LNCAP (cell line): Measurements from ENCODE around the gene FNDC8.

Experiments used
- TF ChIP-seq, protein P1 (sequence below): fragments of 450-650 bp; IDR thresholded peaks from 2 replicates; pipeline ENCODE4 v1.5.1; 2017; ENCODE audit warnings: mild to moderate bottlenecking

FNDC8 gene

DNA sequence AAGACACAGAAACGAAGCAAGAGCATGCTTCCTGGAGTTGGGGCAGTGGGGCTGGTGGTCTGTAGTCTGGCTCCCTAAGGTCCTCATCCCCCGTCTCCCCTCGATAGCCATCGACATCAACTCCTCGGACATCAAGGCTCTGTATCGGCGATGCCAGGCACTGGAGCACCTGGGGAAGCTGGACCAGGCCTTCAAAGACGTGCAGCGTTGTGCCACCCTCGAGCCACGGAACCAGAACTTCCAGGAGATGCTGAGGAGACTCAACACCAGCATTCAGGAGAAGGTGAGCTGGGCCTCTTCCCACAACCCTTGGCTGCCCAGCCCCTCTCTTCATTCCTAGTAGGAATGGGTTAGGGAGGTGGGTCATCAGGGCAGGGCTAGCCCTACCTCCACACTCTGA lies 28.5 kb downstream of the FNDC8 start:
- TF ChIP-seq, protein P1, sequence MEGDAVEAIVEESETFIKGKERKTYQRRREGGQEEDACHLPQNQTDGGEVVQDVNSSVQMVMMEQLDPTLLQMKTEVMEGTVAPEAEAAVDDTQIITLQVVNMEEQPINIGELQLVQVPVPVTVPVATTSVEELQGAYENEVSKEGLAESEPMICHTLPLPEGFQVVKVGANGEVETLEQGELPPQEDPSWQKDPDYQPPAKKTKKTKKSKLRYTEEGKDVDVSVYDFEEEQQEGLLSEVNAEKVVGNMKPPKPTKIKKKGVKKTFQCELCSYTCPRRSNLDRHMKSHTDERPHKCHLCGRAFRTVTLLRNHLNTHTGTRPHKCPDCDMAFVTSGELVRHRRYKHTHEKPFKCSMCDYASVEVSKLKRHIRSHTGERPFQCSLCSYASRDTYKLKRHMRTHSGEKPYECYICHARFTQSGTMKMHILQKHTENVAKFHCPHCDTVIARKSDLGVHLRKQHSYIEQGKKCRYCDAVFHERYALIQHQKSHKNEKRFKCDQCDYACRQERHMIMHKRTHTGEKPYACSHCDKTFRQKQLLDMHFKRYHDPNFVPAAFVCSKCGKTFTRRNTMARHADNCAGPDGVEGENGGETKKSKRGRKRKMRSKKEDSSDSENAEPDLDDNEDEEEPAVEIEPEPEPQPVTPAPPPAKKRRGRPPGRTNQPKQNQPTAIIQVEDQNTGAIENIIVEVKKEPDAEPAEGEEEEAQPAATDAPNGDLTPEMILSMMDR, result no peak

DNA sequence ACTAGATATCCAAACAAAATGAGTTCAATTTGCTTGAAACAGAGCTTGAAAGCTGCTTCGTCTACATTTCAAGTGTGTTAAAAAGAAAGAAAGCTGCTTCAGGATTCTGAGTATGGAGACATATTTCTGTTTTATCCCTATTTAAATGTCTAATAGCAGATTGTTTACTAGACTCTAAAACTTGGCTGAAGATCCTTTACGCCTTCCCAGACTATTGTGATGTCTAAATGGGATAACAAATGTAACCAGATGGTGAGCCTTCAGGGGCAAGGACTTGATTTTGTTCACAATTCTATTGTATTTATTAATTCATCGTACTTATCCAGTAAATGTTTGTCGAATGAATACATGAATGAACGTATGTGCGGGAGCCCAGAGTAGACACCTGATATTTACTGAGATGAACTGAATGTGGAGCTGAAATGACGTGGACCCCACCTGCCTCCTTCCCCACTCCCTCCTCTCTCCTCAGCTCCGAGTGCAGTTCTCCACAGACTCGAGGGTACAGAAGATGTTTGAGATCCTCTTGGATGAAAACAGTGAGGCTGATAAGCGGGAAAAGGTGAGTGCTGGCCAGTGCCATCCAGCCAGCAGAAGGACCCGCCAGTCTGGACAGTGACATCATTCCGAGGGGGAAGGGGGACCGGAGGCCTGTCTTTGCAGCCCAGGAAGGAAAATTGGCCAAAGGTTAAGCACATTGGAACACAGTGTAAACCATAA lies 31.2 kb downstream of the FNDC8 start:
- TF ChIP-seq, protein P1, result no peak

- TF ChIP-seq, protein P1, result no peak
Measured at GRCh38 chr17:35154196-35155165, 33.1 kb downstream of the FNDC8 start.

- TF ChIP-seq, protein P1, result no peak
Measured at GRCh38 chr17:35155246-35155645, 33.8 kb downstream of the FNDC8 start.

DNA sequence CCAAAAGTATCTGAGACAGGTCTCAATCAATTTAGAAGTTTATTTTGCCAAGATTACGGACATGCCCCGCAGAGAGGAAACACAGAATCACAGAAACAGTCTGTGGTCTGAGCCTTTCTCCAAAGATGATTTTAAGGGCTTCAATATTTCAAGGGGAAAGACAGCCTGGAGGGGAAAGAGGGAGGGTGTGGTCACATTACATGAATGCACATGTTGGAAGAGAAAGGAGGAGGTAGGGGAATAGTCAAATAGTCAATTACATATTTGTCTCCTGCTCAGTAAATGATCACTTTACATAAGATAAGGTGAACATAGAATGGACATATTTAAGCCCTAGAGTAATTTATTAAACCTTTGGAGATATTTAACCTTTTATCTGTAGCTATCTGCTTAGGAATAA lies 38.5 kb downstream of the FNDC8 start:
- TF ChIP-seq, protein P1, result no peak

- TF ChIP-seq, protein P1, result no peak
Measured at GRCh38 chr17:35160354-35161201, 39.2 kb downstream of the FNDC8 start.

- TF ChIP-seq, protein P1, result no peak
Measured at GRCh38 chr17:35161281-35161761, 39.9 kb downstream of the FNDC8 start.
